PC-3 (cell line): ENCODE measurements around the gene ENHO.

ENCODE experiments used
- CTCF ChIP-seq: fragments of 300-600 bp; sonication (generic); conservative IDR thresholded peaks from 2 replicates; pipeline ENCODE4 v1.5.1; 2017; ENCODE audit warnings: antibody characterized with exemption, low read depth, mild to moderate bottlenecking, low read length
- EZH2 ChIP-seq: fragments of 300-600 bp; sonication (generic); IDR thresholded peaks from one replicate; pipeline ENCODE4 v1.6.1; 2017; ENCODE audit warnings: antibody characterized with exemption, mild to moderate bottlenecking, low read length; ENCODE audit not compliant: unreplicated experiment

- TF ChIP-seq CTCF = no peak
- TF ChIP-seq EZH2 = no peak
Observed at GRCh38 chr9:34508951-34509350, 13.8 kb downstream of the ENHO start.
